Left ventricle myocardium inferior (tissue), 1 donor: Measurements from ENCODE around the gene DPP7. TPM values are rescaled to one million over a fixed set of nuclear protein-coding genes. Genes with fewer than 3 reads are reported as not detected.
"Not testable (repeated sequence)": the region's sequence is repeated elsewhere in the genome, so short reads cannot be mapped to it uniquely, and the experiment has no call there.

Source experiments
- DNase-seq: peaks from one replicate; pipeline ENCODE4 v3.0.0-alpha.2; 2020
- H3K27ac ChIP-seq: fragments of 200-600 bp; replicated peaks from 2 replicates; pipeline ENCODE4 v1.8.0; 2021
- H3K27me3 ChIP-seq: fragments of 200-600 bp; 2 replicates; pipeline ENCODE4 v1.8.0; 2021; ENCODE audit warnings: low read depth
- H3K36me3 ChIP-seq: fragments of 200-600 bp; 2 replicates; pipeline ENCODE4 v1.8.0; 2021
- H3K4me1 ChIP-seq: fragments of 200-600 bp; 2 replicates; pipeline ENCODE4 v1.8.0; 2021
- H3K4me3 ChIP-seq: fragments of 200-600 bp; 2 replicates; pipeline ENCODE4 v1.8.0; 2021; ENCODE audit warnings: mild to moderate bottlenecking, moderate library complexity
- H3K9me3 ChIP-seq: fragments of 200-600 bp; replicated peaks from 2 replicates; pipeline ENCODE4 v1.8.0; 2021
- intact Hi-C: fragments of 100-400 bp; cut with micrococcal nuclease; formaldehyde crosslinking; loops from one replicate; pipeline ENCODE4 v1.11.0; 2022
- total RNA-seq: library from RNA; stranded (reverse); fragmentation: NEBNext Ultra II Directional; extraction: Animal tissue kit (Norgen Biotek cat#: 25700); gene quantifications from one replicate; pipeline ENCODE4 v1.2.1, GENCODE V29; 2021
- TF ChIP-seq, protein P1 (sequence below): fragments of 200-600 bp; IDR thresholded peaks from 2 replicates; pipeline ENCODE4 v1.8.0; 2021; ENCODE audit warnings: antibody characterized with exemption, mild to moderate bottlenecking, borderline replicate concordance
- donor health status: DM: no; HTN: yes; CAD: no; lungs with severe emphysema.

Gene DPP7
- total RNA-seq, 1 donor from 2014 or later = 130 TPM

DNA sequence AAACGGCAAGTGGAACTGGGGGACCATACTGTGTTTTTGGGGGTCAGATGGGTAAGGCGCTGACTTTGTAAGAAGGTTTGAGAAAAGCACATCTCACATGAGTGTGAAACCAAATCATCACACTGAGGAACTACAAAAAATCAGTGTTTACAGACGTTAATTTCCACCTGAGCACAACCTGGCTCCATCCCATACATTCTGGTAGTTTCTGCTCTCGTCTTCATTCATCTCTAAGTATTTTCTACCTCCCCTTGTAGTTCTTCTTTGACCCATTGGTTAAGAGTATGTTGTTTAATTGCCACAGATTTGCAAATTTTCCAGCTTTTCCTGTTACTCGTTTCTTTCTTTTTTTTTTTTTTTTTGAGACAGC lies 8.9 kb upstream of the DPP7 start:
- no peak for DNase-seq
- no peaks in the 10 kb centered on the region for H3K36me3 ChIP-seq
- H3K27ac ChIP-seq = no peak overlapping the region
- H3K9me3 ChIP-seq = no peaks in the 10 kb centered on the region
- intact Hi-C loops = loop anchor here (5.0 kb wide), 1 partner anchor 104 kb away; the partner anchor contains the start of genes CYSRT1 and RNF224
- peaks cover 26% of the 10 kb centered on the region for H3K4me1 ChIP-seq
- no peaks in the 10 kb centered on the region for H3K27me3 ChIP-seq
- TF ChIP-seq, protein P1, sequence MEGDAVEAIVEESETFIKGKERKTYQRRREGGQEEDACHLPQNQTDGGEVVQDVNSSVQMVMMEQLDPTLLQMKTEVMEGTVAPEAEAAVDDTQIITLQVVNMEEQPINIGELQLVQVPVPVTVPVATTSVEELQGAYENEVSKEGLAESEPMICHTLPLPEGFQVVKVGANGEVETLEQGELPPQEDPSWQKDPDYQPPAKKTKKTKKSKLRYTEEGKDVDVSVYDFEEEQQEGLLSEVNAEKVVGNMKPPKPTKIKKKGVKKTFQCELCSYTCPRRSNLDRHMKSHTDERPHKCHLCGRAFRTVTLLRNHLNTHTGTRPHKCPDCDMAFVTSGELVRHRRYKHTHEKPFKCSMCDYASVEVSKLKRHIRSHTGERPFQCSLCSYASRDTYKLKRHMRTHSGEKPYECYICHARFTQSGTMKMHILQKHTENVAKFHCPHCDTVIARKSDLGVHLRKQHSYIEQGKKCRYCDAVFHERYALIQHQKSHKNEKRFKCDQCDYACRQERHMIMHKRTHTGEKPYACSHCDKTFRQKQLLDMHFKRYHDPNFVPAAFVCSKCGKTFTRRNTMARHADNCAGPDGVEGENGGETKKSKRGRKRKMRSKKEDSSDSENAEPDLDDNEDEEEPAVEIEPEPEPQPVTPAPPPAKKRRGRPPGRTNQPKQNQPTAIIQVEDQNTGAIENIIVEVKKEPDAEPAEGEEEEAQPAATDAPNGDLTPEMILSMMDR = no peak
- no peak overlapping the region for H3K4me3 ChIP-seq

DNA sequence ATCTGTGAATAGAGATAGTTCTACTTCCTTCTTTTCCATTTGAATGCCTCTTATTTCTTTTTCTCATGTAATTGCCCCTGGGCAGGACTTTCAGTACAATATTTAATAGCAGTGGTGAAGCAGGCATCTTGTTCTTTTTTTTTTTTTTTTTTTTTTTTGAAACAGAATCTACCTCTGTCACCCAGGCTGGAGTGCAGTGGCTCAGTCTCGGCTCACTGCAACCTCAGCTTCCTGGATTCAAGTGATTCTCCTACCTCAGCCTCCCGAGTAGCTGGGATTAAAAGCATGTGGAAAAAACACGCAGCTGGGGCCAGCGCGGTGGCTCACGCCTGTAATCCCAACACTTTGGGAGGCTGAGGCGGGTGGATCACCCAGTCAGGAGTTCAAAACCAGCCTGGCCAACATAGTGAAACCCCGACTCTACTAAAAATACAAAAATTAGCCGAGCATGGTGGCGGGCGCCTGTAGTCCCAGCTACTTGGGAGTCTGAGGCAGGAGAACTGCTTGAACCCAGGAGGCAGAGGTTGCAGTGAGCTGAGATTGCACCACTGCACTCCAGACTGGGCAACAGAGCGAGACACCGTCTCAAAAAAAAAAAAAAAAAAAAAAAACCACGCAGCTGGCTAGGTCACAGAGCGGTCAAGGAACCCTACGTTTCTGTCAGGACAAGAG lies 8.4 kb upstream of the DPP7 start:
- peaks cover 26% of the 10 kb centered on the region for H3K4me1 ChIP-seq
- not testable (repeated sequence) for H3K36me3 ChIP-seq, DNase-seq, H3K27ac ChIP-seq, H3K27me3 ChIP-seq, H3K9me3 ChIP-seq, H3K4me3 ChIP-seq
- intact Hi-C loops = loop anchor here (5.0 kb wide), 1 partner anchor 104 kb away; the partner anchor contains the start of genes CYSRT1 and RNF224

DNA sequence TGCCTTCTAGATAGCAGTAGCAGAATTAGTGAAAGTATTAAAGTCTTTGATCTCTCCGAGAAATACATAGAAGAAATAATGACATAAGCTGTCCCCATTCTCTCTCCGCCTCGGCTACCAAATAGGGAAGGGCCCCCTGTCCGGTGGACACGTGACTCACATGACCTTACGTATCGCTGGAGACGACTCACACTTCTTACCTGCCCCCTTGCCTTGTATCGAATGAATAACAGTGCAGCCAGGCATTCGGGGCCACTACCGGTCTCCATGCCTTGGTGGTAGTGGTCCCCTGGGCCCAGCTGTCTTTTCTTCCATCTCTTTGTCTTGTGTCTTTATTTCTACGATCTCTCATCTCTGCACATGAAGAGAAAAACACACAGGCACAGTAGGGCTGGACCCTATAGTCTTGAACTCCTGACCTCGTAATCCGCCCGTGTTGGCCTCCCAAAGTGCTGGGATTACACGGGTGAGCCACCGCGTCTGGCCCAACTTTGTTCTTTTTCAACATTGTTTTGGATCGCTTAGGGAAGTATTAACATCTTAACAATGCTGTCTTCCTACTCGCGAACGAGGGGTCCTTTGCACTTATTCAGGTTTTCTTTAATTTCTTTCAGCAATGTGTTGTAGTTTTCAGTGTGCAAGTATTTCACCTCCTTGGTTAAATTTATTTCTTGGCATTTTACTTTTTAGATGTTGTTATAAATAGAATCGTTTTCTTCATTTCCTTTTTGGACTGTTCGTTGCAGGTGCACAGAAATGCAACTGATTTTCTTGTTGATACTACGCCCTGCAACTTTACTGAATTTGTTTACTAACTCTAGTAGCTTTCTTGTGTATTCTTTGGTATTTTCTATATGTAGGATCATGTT lies 7.6 kb upstream of the DPP7 start:
- peaks cover 26% of the 10 kb centered on the region for H3K4me1 ChIP-seq
- not testable (repeated sequence) for H3K27me3 ChIP-seq, H3K4me3 ChIP-seq, H3K36me3 ChIP-seq, H3K27ac ChIP-seq, DNase-seq, H3K9me3 ChIP-seq
- intact Hi-C loops = loop anchor here (5.0 kb wide), 1 partner anchor 105 kb away; the partner anchor contains the start of genes CYSRT1 and RNF224

DNA sequence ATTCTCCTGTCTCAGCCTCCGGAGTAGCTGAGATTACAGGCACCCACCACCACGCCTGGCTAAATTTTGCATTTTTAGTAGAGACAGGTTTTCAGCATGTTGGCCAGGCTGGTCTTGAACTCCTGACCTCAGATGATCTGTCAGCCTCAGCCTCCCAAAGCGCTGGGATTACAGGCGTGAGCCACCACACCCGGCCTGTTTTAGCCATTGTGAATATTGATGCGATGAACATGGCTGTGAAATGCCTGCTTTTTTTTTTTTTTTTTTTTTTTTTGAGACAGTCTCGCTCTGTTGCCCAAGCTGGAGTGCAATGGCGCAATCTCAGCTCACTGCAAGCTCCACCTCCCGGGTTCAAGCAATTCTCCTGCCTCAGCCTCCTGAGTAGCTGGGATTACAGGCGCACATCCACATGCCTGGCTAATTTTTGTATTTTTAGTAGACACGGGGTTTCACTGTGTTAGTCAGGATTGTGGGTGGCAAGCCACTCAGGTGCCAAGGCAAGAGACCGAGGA lies 3.6 kb upstream of the DPP7 start:
- H3K27me3 ChIP-seq, H3K4me3 ChIP-seq, H3K36me3 ChIP-seq, H3K9me3 ChIP-seq, DNase-seq: not testable (repeated sequence)
- intact Hi-C loops = loop anchor here (5.0 kb wide), 1 partner anchor 119 kb away; no protein-coding TSS in a partner anchor
- peaks cover 46% of the 10 kb centered on the region for H3K4me1 ChIP-seq
- peak overlapping the region; percentile 92 for H3K27ac ChIP-seq

DNA sequence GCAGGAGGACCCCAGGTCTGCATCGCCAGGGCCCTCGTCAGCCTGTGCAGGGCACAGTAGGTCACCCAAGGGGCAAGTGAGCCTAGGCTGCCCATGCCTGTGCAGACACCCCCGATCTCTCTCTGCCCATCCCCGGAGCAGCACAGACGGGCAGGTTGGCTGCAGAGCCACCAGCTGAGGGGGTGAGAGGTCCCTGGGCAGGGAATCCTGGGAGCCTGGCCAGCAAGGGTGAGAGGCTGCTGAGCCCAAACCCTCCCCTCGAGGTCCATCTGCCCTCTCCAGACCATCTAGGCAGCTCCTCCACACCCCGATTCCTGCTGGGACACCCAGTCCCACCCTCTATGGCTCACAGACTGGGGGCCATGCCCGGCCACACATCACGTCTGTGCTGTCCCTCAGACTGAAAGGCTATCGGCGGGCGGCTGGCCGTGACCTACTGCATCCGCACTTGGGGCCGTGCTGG lies 2.8 kb upstream of the DPP7 start:
- Histone ChIP-seq H3K4me1 (peaks cover 46% of the 10 kb centered on the region), H3K9me3 (no peaks in the 10 kb centered on the region), H3K36me3 (peaks cover 8% of the 10 kb centered on the region), H3K27me3 (no peaks in the 10 kb centered on the region), H3K27ac (peak overlapping the region; percentile 92), H3K4me3 (peak overlapping the region; percentile 8)
- intact Hi-C loops = loop anchor here (5.0 kb wide), 1 partner anchor 120 kb away; no protein-coding TSS in a partner anchor
- no peak for DNase-seq
- TF ChIP-seq, protein P1 = no peak

DNA sequence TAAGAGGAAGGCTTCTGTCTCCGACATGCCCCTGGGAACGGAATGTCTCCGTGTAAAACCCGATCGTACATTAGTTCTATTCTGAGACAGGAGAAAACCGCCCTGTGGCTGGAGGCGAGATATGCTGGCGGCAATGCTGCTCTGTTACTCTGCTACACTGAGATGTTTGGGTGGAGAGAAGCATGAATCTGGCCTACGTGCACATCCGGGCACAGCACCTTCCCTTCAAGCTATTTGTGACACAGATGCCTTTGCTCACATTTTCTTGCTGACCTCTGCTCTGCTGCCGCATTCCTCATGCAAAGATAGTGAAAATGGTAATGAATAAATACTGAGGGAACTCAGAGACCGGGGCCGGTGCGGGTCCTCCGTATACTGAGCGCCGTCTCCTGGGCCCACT lies 2.2 kb upstream of the DPP7 start:
- Histone ChIP-seq H3K27ac (peak overlapping the region; percentile 92), H3K36me3 (peaks cover 14% of the 10 kb centered on the region), H3K4me1 (peaks cover 46% of the 10 kb centered on the region), H3K27me3 (no peaks in the 10 kb centered on the region), H3K9me3 (no peaks in the 10 kb centered on the region), H3K4me3 (peak overlapping the region; percentile 8)
- TF ChIP-seq, protein P1 = no peak
- peak; percentile 41 for DNase-seq
- intact Hi-C loops = loop anchor here (5.0 kb wide), 1 partner anchor 121 kb away; no protein-coding TSS in a partner anchor
